Omental fat pad (tissue), 4 donors: ENCODE measurements around the gene RAD51AP1. TPM values are rescaled to one million over a fixed set of nuclear protein-coding genes. Genes with fewer than 3 reads are reported as not detected.

ENCODE experiments used
- ATAC-seq: fragments of 150-250 bp; one replicate; pipeline ENCODE4 v1.9.1; 2016; ENCODE audit warnings: mild to moderate bottlenecking, moderate library complexity; ENCODE audit not compliant: low FRiP score
- DNase-seq: peaks from one replicate; pipeline ENCODE4 v3.0.0-alpha.2; 2019; ENCODE audit warnings: low spot score
- CTCF ChIP-seq, 3 donors: fragments of 450-650 bp; IDR thresholded peaks; one replicate each; pipeline ENCODE4 v1.5.1; 2016 to 2017; ENCODE audit warnings: antibody characterized with exemption in 3 of 3, mild to moderate bottlenecking in 3 of 3, moderate library complexity in 2 of 3
- total RNA-seq, 4 donors: library from RNA; depleted of rRNA; stranded (reverse); fragments of >200 nt; gene quantifications; one replicate each; pipeline ENCODE4 v1.1.0, GENCODE V29; 2016

The RAD51AP1 gene
- total RNA-seq, 4 donors from 2014 or later = 1.1 to 3.2 (median 1.5) TPM

- ATAC-seq (no peak), DNase-seq (no peak)
- TF ChIP-seq CTCF (IDR thresholded peaks at IDR 0.05) = no peak
These were observed 34.0 kb downstream of the RAD51AP1 start for GRCh38 chr12:4572680-4573079.

DNA sequence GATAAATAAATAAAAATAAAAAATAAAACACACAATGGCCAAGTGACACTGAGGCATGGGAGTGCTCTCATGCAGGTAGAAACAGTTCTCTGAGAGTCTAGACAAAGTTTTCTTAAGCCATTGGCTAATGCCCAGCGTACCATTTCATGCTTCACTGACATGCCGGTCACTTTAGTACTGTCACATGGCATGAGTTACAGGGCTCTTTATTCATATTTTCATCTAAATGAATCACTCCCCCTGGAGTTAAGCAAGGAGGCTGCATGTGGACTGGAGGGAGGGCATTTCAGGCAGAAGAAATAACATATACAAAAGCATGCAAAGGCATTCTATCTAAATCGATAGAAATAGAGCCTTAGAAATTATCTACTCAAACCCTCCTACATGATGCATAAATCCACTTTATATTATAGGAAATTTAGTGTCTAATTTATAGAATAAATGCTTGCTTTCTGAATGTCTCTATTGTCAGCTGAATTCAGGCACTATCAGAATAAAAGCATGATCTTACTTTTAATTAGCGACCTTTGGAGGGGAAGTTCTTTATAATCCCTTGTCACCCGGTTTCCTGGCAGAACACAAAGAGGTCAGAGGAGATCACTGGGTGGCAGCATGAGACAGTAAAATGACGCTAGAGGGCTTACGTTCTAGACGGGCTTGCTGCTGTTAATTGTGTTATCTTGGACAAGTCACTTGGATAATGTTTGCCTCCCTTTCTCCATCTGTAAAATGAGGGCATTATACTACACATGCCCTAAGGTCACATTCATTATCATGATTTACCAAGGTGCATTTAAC, 40.8 kb downstream of the RAD51AP1 start:
- DNase-seq = no peak
- ATAC-seq = no peak
- no peak for TF ChIP-seq CTCF (IDR thresholded peaks at IDR 0.05)

- ATAC-seq (no peak), DNase-seq (no peak)
- TF ChIP-seq CTCF (IDR thresholded peaks at IDR 0.05) = no peak
These were observed 41.6 kb downstream of the RAD51AP1 start for GRCh38 chr12:4580281-4580688.

DNA sequence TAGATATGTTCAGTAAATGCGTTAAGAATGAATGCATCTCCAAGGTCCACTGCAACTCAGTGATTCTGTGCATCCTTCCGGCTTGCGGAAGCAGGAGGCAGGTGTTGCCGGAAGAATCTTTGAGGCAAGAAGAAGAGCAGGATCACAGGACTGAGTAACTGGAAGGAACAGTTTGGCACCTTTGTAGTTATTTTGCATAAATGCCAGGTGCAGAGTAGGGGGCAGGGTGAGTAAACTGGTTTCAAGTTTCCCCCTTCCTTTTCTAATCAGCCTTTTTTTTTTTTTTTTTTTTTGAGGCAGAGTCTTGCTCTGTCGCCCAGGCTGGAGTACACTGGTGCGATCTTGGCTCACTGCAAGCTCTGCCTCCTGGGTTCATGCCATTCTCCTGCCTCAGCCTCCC, 45.6 kb downstream of the RAD51AP1 start:
- DNase-seq (no peak), ATAC-seq (no peak)
- no peak for TF ChIP-seq CTCF (IDR thresholded peaks at IDR 0.05)

GRCh38 chr12:4584896-4585295, 46.2 kb downstream of the RAD51AP1 start:
- DNase-seq (no peak), ATAC-seq (no peak)
- TF ChIP-seq CTCF (IDR thresholded peaks at IDR 0.05) = no peak

DNA sequence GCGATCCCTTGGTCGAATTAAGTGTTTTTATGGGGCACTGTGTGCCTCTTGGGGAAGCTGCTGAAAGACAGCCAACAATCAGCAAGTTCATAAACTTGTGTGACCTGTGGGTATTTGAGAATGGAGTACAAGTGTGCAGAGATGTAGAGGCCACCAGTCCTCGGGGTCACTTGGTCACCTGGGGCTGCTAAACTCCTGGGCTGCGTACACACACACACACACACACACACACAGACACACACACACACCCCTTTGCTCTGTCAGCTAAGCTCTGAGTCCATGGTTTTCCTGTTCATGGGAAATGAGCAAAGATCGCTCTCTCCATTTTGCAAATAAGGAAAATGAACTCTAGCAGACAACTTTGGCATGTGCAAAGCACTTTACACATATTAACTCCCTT, 47.8 kb downstream of the RAD51AP1 start:
- no peak for ATAC-seq
- TF ChIP-seq CTCF (IDR thresholded peaks at IDR 0.05) = no peak
- DNase-seq = no peak

GRCh38 chr12:4587108-4587507, 48.4 kb downstream of the RAD51AP1 start:
- DNase-seq (no peak), ATAC-seq (no peak)
- no peak for TF ChIP-seq CTCF (IDR thresholded peaks at IDR 0.05)
